ENCODE results near the gene LRP5.

Gene LRP5

GRCh38 chr11:68308068-68308467 is 4.3 kb upstream of the LRP5 start:
- no peak for DNase-seq (ENCODE audit: low read depth, low spot score)

GRCh38 chr11:68309621-68310185 is 2.7 kb upstream of the LRP5 start:
- DNase-seq (ENCODE audit: low read depth, low spot score) = no peak

- no peak for DNase-seq (ENCODE audit: low read depth, low spot score)
Measured at GRCh38 chr11:68311160-68312116, 953 bp upstream of the LRP5 start.

GRCh38 chr11:68312780-68313573 is 586 bp downstream of the LRP5 start:
- no peak for DNase-seq (ENCODE audit: low read depth, low spot score)

GRCh38 chr11:68313574-68314202 is 1.3 kb downstream of the LRP5 start:
- no peak for DNase-seq (ENCODE audit: low read depth, low spot score)

GRCh38 chr11:68314203-68315170 is 2.1 kb downstream of the LRP5 start:
- no peak for DNase-seq (ENCODE audit: low read depth, low spot score)

- no peak for DNase-seq (ENCODE audit: low read depth, low spot score)
Measured at GRCh38 chr11:68315171-68315920, 3.0 kb downstream of the LRP5 start.

GRCh38 chr11:68317147-68317785 is 4.9 kb downstream of the LRP5 start:
- DNase-seq (ENCODE audit: low read depth, low spot score) = no peak

- no peak for DNase-seq (ENCODE audit: low read depth, low spot score)
Measured at GRCh38 chr11:68321293-68322051, 9.1 kb downstream of the LRP5 start.

- DNase-seq (ENCODE audit: low read depth, low spot score) = no peak
Measured at GRCh38 chr11:68322052-68322430, 9.7 kb downstream of the LRP5 start.

- DNase-seq (ENCODE audit: low read depth, low spot score) = no peak
Measured at GRCh38 chr11:68324241-68324640, 11.8 kb downstream of the LRP5 start.

GRCh38 chr11:68324695-68325094 is 12.3 kb downstream of the LRP5 start:
- no peak for DNase-seq (ENCODE audit: low read depth, low spot score)

- DNase-seq (ENCODE audit: low read depth, low spot score) = no peak
Measured at GRCh38 chr11:68325183-68325906, 13.0 kb downstream of the LRP5 start.

- DNase-seq (ENCODE audit: low read depth, low spot score) = no peak
Measured at GRCh38 chr11:68325907-68326220, 13.5 kb downstream of the LRP5 start.

- DNase-seq (ENCODE audit: low read depth, low spot score) = no peak
Measured at GRCh38 chr11:68326334-68327215, 14.2 kb downstream of the LRP5 start.

GRCh38 chr11:68327586-68328370 is 15.4 kb downstream of the LRP5 start:
- no peak for DNase-seq (ENCODE audit: low read depth, low spot score)
